HL-60 (cell line): ENCODE data around the gene ADCY1.

Source experiments
- DNase-seq, 2 experiments: peaks; one replicate each; pipeline ENCODE4 v3.0.0-alpha.2; 2010 to 2020; ENCODE audit warnings: low read depth in 1 of 2, low spot score in 1 of 2
- H3K27ac ChIP-seq: fragments of 250-450 bp; sonication (Bioruptor Pico); replicated peaks from 2 replicates; pipeline ENCODE4 v1.5.1; 2020; ENCODE audit warnings: mild to moderate bottlenecking, moderate library complexity
- H3K27me3 ChIP-seq: fragments of 250-450 bp; sonication (Bioruptor Pico); 2 replicates; pipeline ENCODE4 v1.5.1; 2021; ENCODE audit warnings: mild to moderate bottlenecking, moderate library complexity; ENCODE audit not compliant: insufficient read depth, poor library complexity, severe bottlenecking
- H3K4me3 ChIP-seq: replicated peaks from 2 replicates; pipeline ENCODE4 v1.5.1; 2011; ENCODE audit warnings: mild to moderate bottlenecking, control low read depth, low read length; ENCODE audit not compliant: insufficient read depth
- CTCF ChIP-seq: IDR thresholded peaks from one replicate; pipeline ENCODE4 v1.5.1; 2011; ENCODE audit warnings: low read length, control low read depth, inconsistent platforms; ENCODE audit not compliant: insufficient read depth
- GABPA ChIP-seq: IDR thresholded peaks from 2 replicates; pipeline ENCODE4 v1.6.1; 2012; ENCODE audit warnings: low read depth
- POLR2AphosphoS5 ChIP-seq: IDR thresholded peaks from 2 replicates; pipeline ENCODE4 v1.6.1; 2012; ENCODE audit warnings: low read depth
- REST ChIP-seq: IDR thresholded peaks from 2 replicates; pipeline ENCODE4 v1.6.1; 2012; ENCODE audit warnings: low read depth; ENCODE audit not compliant: insufficient replicate concordance
- SPI1 ChIP-seq: IDR thresholded peaks from 2 replicates; pipeline ENCODE4 v1.6.1; 2012; ENCODE audit warnings: low read depth, mild to moderate bottlenecking, borderline replicate concordance

The ADCY1 gene

GRCh38 chr7:45712872-45713668, 138.9 kb downstream of the ADCY1 start:
- H3K4me3 ChIP-seq, result no peak overlapping the region

DNA sequence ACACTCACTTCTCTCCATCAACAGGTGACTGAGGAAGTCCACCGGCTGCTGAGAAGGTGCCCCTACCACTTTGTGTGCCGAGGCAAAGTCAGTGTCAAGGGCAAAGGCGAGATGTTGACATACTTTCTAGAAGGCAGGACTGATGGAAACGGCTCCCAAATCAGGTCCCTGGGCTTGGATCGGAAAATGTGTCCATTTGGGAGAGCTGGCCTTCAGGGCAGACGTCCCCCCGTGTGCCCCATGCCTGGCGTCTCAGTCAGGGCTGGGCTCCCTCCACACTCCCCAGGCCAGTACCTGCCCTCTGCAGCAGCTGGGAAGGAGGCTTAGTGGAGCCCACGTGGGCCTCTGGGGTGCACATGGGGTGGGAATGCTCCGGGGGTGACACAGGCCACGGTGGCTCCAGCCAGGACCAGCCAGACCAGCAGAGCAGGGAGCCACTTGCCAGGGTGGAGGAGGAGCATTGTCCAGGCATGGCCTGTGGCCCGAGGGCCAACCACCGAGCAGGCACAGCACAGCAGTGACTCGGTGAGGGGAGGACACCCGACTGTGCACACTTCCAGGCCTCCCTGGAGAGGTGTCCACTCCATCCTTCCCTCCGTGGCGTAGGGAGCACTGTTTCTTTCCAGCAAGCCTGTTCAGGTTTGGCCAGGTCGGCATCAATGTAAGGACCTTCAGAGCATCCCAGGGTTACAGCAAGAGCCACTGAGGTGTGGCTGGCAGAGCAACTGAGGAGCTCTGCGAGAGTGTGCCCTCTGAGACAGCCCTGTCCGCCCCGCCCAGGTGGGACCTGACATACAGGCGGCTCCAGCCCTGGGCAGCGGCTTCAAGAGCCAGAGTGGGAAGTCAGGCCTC, 139.7 kb downstream of the ADCY1 start:
- Histone ChIP-seq H3K27me3 (no peaks in the 10 kb centered on the region), H3K4me3 (no peak overlapping the region), H3K27ac (no peak overlapping the region)
- TF ChIP-seq CTCF (no peak), GABPA (no peak), REST (no peak), POLR2AphosphoS5 (no peak), SPI1 (no peak)
- peak in 1 of 2 experiments; percentile 0 for DNase-seq

More at GRCh38 chr7:45712872-45713668, 138.9 kb downstream of the ADCY1 start:
- Histone ChIP-seq H3K27me3 (no peaks in the 10 kb centered on the region), H3K27ac (no peak overlapping the region)
- no peak for TF ChIP-seq SPI1
- DNase-seq, result peak in 1 of 2 experiments; percentile 0

DNA sequence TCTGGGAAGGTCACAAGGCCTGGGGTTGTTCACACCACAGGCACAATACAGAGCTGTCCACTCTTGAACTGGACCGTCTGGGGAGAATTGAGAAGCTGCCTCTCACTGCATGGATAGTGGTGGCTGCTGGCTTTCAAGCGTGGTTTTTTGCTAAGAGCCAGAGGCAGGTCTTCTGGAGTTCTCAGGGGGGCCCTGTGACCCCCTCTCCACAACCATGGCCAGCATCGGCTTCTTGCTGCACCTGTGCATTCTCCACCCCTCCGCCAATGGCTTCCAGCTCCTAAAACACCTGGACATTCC, 140.3 kb downstream of the ADCY1 start:
- H3K4me3 ChIP-seq, result no peak overlapping the region
- no peaks in the 10 kb centered on the region for H3K27me3 ChIP-seq
- no peak overlapping the region for H3K27ac ChIP-seq
- TF ChIP-seq SPI1 (no peak), POLR2AphosphoS5 (no peak), GABPA (no peak), REST (no peak), CTCF (no peak)
- no peak for DNase-seq
